T follicular helper cell (primary cell): Measurements from ENCODE around the gene FBXW5.

Experiments used
- DNase-seq: peaks from one replicate; pipeline ENCODE4 v3.0.0-alpha.2; 2020; ENCODE audit warnings: low read depth

Gene FBXW5

DNA sequence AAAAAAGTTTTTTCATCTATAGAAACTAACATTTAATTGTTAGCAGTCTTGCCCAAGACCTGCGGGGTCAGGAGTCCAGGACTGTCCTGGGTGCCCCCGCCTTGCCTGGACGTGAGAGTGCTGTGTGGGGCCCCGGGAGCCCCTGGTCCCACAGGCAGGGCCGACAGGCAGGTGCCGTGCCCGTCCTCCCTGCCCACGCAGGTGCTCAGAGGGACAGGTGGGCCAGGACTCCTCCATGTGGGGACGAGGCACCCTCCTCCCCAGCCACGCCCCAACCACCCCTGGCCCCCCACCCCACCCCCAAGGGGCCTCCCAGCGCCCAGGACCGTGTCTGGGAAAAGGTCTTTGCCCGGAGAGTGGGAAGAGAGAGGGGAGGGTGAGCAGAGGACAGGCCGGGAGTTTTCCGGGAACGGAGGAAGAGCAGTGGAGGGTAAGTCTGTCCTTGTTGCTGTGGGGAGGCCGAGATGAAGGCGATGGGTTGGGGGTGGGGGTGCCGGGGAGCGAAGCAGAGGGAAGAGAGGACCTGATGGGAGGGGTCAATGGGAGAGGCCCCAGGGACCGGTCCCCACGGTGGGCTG lies 4.8 kb upstream of the FBXW5 start:
- DNase-seq, result no peak

DNA sequence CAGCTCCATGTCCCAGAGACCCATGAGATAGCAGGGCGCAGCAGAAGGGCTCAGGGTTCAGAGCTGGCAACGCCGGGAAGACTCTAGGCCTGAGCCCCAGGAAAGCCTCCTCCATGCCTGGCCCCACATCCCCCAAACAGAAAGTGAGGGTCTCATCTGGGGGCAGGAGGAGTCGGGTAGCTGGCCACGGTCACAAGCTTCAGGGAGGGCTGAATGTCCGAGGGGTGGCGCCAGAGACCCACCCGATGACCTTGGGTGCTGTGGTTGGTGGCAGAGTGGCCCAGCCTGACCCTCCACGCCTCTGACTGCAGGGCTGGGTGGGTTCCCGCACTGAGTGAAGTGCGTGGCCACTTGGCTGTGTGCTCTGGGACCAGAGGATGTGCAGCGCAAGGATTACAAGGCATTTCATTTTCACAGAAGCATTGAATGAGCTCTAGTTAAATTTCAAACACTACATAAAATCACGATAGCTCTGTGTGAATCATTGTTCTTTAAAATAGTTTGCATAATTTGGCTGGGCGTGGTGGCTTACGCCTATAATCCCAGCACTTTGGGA lies 3.5 kb upstream of the FBXW5 start:
- no peak for DNase-seq

DNA sequence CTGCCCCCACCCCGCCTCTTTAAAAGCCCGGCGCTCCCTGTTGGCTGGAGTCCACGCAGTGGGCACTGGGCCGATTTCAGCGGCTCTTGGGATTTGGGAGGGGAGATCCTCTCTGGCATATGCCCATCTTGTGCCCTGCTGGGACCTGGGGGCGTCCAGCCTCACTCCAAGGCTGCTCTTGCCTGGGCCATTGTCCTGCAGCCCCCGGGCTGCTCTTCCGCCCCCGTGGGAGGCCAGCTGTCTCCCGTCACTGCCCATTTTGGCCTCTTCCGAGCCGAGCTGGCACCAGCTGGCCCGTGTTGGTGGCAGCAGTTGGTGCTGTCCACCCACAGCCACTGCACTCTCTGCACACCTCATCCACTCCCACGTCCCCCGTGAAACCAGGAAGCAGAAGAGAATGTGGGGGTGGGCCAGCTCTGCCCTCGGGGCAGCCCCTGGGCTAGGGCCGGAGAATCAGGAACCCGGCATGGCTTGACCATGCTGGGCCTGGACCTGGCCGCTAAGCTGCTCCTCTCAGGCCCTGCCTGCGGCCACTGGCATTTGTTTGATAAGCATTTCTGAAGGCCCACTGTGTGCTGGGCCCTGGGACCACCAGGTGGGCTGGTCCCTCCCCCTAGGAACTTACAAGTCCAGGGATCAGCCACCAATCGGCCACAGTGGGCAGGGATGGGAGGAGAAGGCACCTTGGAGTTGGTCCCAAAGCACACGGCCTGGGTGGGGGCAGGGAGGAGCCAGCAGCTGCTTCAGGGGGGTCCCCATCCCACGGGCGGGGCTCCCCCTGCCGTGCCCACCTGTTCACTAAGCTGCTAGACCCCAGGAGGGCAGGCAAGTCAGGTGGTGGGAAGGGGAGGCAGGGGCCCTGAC lies 2.7 kb upstream of the FBXW5 start:
- no peak for DNase-seq

DNA sequence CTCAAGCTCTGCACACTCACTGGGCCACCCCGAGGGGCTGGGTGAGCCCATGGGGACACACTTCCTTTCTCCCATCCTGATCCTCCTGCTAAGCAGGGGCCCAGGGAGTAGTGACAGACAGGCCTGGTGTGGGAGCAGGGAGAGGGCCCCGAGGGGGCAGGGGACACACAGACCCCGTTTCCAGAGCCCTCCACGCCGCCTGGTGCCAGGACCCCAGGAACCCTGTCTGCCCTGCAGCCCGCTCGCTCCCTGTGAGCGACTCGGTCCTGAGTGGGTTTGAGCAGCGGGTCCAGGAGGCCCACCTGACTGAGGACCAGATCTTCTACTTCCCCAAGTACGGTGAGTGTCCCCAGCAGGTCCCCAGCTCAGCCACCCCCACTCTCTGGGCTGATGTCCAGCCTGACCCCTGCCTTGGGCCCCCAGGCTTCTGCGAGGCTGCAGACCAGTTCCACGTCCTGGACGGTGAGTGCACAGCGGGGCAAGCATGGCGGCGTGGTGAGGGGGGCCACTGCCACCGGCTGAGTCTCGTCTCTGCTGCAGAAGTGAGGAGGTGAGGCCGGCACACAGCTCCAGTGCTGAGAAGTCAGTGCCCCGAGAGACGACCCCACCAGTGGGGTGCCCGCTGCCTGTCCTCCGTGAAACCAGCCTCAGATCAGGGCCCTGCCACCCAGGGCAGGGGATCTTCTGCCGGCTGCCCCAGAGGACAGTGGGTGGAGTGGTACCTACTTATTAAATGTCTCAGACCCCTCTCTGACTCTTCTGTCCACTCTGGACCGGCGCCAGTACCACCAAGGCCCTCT lies 1.9 kb upstream of the FBXW5 start:
- DNase-seq, result no peak

DNA sequence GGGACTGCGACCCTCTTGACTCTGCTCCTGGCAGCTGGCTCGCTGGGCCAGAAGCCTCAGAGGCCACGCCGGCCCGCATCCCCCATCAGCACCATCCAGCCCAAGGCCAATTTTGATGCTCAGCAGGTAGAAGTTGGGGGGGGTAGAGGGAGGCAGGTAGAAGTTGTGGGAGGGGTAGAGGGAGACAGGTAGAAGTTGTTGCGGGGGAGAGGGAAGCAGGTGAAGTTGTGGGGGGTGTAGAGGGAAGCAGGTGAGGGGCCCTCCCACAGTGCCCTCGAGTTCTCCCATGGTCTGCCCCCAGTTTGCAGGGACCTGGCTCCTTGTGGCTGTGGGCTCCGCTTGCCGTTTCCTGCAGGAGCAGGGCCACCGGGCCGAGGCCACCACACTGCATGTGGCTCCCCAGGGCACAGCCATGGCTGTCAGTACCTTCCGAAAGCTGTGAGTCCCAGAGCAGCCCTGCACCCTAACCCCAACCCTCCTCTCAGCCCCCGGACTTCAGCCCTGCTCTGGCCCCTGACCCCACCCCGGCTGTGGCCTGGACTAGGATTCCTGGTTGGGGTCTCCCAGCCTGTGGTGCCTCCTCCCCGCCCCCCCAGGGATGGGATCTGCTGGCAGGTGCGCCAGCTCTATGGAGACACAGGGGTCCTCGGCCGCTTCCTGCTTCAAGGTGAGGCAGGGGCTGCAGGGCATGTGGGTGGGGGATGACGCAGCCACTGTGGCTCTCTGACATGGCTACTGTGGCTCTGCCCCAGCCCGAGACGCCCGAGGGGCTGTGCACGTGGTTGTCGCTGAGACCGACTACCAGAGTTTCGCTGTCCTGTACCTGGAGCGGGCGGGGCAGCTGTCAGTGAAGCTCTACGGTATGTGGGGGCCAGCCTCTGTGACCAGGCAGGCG lies 1.0 kb upstream of the FBXW5 start:
- no peak for DNase-seq

DNA sequence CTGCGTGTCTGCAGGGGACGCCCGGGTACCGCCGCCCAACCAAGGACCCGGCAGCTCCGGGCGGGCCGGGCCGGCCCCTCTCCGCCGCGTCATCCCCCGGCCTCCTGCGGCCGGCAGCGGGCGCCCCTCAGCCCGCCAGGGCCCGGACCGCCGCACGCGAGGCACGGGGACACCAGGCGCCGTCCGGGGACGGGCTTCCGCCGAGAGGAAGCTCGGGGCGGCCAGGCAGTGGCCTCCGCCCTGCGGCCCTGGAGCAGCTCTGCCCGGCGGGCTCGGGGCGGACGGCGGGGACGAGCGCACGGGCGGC lies 373 bp downstream of the FBXW5 start:
- DNase-seq, result no peak

DNA sequence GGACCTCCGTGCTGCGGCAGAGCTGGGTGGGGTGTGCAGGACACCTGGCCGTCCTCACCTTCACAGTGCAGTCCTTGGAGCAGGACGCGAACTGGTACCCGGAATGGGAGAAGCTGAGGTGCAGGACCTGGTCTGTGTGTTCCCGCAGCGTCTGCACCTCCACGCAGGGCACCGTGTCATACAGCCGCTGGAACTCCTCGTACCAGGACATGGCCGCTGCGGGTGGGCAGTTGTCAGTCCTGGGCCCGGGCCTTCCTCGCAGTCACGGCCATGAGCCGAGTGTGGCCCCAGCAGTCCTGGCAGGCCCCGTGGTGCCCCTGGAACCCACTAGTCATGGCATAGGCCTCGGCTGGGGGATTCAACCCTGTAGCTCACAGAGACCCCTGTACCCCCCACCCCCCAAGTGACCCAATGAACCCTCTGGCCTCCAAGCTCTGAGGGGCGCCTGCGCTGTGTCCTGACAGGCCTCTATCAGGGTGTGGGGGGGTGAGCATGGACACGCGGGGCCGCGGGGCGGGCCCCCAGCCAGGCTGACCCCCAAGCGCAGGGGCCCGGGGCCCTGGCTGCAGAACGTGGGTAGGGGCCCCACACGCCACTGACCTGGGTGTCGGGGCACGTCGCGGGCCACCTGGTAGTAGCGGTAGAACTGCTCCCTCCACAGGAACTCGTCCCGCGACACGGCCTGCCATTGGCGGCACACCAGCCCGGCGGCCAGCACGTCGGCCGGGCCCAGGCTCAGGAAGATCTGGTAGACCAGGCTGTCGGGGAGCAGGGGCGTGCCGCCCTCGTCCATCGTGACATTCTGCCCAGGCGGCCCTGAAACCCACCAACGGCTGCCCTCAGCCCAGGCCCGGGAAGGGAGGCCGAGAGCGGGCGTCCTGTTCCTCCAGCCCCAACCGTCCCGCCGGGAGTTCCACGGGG lies 987 bp downstream of the FBXW5 start:
- DNase-seq, result no peak

DNA sequence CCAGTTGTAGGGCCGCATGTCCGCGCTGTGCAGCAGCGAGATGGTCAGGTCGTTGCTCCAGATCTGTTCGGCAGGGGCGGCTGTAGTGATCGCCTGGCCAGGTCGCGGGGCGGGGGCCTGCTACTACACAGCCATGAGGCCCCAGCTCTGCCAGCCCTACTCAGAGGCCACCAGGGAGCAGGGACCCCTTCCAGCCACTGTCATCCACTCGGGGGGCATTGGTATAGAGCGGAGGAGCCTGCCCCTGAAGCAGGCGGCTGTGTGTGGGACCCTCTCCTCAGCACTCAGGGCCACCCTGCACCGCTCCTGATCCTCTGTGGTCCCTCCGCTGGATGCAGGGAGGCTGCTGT lies 1.7 kb downstream of the FBXW5 start:
- DNase-seq, result no peak

DNA sequence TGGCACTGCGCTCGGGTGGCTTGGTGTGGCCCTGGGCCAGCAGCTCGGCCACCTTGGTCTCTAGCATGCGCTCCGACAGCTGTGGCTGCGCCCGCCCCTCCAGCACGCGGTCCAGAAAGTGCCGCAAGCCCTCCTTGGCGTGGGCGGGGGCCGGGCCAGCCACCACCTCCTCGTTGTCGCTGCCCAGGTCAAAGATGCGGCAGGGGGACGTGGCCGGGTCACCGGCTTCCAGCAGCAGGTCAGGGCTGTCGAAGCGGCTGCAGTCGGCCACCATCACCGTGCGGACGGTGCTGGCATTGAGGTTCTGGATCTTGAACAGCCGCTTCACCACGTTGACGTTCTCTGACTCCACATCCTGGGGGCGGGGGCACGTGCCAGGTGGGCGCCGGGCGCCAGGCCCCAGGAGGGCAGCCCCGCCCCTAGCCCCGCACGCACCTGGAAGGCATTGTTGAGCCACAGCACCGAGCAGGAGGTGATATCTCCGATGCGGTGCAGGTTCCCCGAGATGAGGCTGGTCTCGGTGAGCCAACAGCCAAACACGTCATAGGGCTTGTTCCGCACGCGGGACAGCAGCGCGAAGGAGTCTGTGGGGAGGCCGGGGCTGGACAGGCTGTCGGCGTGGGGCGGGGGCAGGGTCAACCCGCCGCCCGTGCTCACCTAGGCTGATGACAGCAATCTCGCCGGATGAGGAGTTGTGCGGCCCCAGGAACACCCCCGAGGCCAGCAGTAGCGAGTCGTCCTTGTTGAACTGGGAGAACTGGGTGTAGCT lies 2.2 kb downstream of the FBXW5 start:
- DNase-seq, result no peak

DNA sequence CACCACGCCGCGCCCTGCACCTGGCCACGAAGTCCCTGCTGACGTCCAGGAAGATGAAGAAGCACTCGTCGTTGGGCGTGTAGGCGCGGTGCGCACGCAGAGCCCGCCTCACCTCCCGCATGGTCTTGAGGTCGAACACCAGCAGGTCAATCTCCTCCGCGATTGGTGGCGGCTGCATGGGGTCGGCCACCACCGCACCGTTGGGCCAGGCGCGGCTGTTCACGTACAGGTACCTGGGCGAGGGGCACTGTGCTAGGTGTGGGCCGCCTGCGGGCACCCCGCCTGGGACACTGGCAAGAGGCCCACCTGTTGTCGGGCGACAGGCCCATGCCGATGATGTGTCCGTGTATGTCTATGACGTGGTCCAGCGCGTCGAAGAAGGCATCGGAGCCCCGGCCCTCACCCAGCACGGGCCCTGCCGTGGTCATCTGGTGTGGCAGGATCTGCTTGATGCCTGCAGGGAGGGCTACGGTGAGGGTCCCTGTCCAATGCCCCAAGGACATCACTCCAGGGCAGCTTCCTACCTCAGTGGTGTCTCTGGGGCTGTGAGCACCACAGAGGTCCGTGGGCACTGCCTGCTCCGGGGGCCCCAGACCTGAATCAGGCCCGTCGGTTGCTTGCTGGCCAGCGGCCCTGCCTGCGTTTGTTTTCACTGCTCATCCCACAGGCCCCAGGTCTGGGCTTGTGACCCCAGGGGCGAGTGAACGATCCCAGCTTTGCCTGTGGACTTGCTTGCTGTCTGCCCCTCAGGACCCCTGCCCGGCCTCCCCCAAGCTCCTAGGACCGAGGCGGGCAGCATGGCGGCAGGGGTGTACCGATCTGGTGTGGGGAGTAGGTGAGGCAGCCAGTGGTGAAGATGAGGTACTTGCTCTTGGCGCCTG lies 3.1 kb downstream of the FBXW5 start:
- no peak for DNase-seq

DNA sequence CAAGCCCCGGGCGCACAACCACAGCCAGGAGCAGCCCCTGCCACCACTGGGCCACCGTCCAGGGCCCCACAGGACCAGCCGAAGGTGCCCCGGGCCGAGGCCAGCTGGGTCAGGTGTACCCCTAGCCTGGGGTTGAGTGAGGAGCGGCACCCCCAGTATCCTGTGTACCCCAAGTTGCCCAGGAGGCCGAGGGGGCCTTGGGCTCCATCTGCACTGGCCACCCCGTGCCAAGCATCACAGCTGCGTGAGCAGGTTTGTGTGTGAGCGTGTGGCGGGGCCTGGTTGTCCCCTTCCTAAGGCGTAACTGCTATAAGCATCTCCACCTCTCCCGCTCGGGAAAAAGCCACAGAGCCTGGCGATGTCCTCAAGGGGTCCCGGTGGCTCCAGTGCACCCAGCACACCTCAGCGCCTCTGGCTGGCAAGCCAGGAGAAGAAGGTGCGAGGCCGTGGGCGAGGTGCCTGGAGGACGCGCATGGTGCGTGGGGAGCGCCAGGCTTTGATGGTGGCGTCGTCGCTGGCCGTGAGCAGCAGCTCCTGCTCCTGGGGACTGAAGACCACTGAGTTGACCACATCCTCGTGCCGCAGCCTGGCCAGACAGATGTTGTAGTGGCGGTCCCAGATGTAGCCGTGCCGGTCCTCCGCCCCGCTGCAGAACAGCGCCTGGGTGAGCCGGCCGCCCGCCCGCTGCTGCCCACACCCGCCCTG lies 3.9 kb downstream of the FBXW5 start:
- DNase-seq, result no peak

DNA sequence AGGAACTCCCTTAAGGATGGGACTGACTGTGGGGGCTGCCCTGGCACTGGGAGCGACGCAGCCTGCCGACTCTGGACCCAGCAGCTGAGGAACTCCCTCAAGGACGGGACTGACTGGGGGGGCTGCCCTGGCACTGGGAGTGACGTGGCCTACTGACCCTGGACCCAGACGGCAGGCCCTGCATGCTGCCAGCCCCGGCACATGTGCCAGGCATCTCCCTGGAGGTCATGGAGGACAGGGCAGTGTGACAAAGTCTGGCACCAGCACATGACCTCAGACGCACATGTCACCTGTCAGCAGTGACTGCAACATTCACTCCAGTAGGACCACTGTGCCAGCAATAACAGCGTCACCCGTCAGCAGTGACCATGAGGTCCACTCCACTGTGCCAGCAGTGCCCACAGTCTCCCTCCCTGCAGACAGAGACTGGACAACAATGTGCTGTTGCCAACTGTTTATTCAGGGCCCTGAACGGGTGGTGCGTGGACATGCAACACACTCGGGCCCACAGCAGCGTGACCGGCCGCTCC lies 4.5 kb downstream of the FBXW5 start:
- DNase-seq, result no peak

DNA sequence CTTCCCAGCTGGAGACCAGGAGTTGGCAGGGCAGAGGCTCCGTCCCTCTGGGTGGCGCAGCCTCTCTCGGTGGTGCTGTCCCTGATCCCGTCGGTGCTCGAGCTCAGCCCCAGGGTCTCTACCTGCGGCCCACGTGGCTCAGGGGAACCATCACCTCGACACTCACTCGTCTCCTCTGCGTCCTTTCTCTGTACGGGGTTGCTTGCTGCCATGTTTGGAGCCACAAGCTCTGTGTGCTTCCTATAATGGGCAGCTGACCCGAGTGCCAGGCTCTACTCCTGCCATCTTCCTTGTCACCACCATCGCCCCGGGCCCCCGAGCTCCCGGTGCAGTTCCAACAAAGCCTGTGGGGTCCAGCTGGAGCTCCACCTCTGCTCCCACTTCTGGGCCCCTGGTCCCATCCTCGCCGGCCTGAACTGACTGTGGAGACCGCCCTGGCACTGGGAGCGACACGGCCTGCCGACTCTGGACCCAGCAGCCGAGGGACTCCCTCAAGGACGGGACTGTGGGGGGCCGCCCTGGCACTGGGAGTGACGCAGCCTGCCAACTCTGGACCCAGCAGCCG lies 5.0 kb downstream of the FBXW5 start:
- no peak for DNase-seq

DNA sequence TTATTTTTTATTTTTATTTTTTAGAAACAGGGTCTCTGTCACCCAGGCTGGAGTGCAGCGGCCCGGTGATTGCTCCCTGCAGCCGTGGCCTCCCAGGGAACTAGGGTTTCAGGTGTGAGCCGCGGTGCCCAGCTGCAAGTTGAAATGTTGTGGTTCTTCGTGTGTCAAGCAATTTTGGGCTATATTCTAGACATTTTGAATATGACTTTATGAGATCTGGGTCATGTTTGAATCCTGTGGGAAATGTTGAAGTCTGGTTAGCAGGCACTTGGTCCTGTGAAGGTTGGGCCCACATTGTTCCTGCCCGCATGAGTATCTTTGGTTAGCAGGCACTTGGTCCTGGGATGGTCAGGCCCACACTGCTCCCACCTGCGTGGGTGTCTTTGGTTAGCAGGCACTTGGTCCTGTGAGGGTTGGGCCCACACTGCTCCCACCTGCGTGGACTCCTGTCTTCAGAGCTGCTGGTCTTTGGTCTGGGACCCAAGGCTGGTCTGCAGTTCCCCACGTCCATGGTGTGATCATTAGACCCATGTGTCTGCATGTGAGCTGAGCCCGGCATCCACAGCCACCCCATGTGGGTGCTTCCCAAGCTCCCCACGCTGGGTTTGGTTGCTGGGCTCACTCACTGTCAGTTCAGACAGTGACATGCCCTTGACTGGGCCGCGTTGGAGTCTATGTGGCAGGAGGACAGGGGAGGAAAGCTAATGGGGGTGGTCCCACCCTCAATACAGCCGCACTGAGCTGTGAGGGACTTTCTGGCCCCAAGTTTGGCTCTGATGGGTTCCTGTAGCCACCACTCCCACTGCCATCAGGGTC lies 7.1 kb downstream of the FBXW5 start:
- DNase-seq, result no peak

DNA sequence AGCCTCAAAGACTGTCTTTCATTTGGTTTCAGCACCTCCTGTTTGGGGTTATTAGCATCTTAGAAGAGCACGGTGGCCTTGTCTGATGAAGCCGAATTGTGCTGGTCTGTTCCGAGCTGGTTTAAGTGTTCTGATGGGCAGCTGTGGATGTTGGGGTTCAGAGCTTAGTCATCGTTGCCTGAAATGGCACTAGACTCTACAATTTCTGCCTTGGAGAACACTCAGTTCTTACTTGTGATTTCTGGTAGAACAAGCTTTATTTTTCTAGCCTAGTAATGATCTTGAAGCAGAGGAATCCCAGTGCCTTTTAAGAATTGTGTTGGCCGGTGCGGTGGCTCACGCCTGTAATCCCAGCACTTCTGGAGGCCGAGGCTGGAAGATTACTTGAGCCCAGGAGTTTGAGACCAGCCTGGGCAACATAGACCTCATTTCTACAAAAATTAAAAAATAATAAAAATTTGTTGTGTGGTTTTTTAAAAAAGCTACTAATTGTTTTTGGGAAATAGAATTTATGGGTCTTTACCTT lies 7.8 kb downstream of the FBXW5 start:
- no peak for DNase-seq

DNA sequence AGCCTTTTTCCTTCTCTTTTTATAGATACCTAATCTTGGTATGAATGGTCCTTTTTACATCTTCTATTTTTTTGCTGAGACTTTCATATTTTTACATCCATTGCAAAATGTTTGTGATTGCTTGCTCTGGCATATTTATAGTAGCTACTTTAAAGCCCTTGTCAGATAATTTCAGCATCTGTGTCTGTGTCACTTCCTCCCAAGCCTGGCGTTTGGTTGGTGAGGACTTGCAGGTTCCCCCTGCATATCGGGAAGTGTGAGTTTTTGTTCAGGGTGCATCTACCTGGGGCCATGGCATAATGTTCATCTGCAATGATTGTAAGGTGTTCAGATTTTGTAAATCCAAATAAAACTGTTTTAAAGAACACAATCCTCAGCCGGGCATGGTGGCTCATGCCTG lies 8.9 kb downstream of the FBXW5 start:
- no peak for DNase-seq

DNA sequence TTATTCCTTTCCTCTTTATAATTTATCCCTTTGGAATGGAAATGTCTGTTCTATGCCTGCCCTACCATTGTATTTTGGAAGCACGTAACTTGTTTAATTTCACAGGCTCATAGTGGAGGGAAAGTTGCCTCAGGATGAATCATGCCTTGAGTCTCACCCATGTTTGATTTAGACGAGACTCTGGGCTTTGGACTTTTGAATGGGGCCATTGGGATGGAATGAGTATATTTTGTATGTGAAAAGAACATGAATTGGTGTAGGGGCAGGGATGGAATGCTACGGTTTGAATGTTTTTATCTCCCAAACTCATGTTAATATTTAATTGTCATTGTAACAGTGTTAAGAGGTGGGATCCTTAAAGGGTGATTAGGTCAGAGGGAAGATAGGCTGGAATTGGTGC lies 10.3 kb downstream of the FBXW5 start:
- DNase-seq, result no peak
